Ramos (cell line): Measurements from ENCODE around the gene GALNT11.
"Not testable (repeated sequence)": the region's sequence is repeated elsewhere in the genome, so short reads cannot be mapped to it uniquely, and the experiment has no call there.

Source experiments
- in situ Hi-C: fragments of 300-500 bp; cut with MboI; formaldehyde crosslinking; loops from one replicate; pipeline ENCODE4 v1.14.3; 2022; ENCODE audit warnings: low sequenced_read_pairs; ENCODE audit not compliant: unreplicated experiment

GALNT11 gene

DNA sequence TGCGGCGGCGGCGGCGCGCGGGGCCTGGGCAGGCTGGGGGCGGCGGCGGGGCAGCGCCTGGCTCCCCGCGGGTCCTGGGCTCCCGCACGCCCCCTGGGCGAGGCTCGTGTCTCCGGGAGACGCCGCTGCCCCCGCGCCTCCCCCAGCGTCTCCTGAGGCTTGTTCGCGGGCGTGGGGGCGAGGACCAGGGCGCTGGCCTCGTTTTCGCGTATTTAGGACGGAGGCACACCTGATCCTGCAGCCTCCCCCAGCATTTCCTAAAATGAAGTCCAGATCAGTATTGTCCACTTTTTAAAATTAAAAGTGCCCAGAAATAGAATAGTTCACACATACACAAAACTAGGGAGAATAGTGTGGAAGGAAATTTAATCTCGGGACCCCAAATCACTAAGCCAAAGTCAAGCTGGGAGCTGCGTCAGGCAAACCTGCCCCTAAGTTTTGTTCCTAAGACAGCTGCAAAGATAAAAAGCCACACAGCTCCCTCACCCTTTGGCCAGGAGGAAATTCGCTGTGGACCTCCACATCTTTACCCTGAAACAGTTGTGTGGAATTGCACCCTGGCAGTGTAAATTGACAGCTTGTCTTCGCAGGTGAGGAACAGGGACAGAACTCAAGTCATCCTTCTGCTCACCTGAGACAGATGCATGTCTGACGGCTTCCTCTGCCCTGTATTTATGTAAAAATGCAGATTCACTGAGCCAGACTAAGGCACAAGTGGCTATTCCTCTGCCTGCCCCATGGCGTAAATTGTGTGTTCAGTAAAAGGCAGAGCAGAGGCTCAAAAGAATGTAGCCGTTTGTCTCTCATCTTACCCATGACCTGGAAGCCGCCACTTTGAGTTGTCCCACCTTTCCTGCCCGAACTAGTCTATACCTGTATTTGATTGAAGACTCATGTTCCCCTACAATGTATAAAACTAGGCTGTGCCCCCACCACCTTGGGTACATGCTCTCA is 740 bp downstream of the GALNT11 start:
- in situ Hi-C loops: no loop called here

DNA sequence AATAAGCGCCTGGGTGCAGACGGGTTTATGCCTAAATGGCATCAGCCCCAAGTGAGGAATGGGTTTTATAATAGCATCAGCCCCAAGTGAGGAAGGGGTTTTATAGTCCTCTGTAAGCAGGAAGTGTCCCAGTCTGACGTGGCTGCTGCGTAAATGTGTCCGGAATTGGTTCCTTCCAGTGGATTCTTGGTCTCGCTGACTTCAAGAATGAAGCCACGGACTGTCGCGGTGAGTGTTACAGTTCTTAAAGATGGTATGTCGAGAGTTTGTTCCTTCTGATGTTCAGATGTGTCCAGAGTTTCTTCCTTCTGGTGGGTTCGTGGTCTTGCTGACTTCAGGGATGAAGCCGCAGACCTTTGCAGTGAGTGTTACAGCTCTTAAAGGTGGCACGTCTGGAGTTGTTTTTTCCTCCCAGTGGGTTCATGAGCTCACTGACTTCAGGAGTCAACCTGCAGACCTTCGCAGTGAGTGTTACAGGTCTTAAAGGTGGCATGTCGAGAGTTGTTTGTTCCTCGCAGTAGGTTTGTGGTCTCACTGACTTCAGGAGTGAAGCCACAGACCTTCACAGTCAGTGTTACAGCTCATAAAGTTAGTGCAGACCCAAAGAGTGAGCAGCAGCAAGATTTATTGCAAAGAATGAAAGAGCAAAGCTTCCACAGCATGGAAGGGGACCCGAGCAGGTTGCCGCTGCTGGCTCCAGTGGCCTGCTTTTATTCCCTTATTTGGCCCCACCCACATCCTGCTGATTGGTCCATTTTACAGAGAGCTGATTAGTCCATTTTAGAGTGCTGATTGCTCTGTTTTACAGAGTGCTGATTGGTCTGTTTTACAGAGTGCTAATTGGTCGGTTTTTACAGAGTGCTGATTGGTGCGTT is 2.3 kb downstream of the GALNT11 start:
- in situ Hi-C loops: not testable (repeated sequence)

DNA sequence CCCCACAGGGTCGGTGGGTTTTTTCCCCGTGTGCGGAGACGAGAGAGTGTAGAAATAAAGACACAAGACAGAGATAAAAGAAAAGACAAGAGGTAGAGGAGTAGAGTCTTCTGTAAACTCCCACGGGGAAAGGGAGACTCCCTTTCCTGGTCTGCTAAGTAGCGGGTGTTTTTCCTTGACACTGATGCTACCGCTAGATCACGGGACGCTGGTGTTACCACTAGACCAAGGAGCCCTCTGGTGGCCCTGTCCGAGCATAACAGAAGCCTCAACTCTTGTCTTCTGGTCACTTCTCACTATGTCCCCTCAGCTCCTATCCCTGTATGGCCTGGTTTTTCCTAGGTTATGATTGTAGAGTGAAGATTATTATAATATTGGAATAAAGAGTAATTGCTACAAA is 4.6 kb downstream of the GALNT11 start:
- in situ Hi-C loops: not testable (repeated sequence)

DNA sequence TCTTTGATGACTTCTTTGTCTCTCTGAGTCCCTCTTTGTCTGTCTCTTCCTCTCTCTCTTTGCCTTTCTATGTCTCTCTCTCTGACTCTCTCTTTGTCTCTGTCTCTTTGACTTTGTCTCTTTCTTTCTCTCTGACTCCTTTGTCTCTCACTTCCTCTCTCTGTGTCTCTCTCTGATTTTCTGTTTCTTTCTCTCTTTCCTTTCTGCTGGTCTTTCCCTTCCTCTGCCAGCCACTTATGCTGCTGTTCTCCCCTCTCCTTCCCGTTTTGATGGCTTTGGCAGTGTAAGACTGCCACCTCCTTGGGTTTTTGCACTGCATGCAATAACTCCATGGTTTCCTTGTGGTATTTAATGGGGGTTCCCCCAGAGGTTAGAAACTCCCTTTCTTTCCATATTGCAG is 5.2 kb downstream of the GALNT11 start:
- in situ Hi-C loops: not testable (repeated sequence)

DNA sequence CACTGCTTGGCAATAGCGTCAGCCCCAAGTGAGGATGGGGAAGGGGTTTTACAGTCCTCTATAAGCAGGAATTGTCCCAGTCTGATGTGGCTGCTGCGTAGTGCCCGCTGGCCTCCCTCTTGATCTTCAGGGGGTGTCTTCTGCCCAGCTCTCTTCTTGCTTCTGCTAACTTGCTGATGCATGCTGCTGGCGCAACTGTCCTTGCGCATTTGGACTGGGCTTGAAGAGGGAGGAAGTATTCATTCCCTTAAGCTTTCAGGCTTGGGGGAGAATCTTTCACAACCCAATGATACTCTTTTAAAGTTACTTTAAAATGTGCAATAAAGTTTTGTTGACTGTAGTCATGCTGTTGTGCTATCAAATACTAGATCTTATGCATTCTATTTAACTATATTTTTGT is 10.3 kb downstream of the GALNT11 start:
- in situ Hi-C loops: no loop called here

DNA sequence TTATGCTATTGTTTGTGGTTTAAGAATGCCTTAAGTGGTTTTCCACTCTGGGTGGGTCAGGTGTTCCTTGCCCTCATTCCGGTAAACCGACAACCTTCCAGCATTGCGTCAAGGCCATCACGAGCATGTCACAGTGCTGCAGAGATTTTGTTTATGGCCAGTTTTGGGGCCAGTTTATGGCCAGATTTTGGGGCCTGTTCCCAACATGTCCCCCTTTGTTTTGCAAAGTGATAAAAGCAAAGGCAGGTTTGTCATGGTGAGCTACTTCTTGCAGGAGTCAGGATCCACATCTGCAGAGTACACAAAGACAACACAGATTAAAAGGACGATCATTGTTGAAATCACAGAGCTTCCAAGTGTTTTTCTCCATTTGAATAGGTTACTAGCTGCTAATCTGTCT is 12.9 kb downstream of the GALNT11 start:
- in situ Hi-C loops: not testable (repeated sequence)

DNA sequence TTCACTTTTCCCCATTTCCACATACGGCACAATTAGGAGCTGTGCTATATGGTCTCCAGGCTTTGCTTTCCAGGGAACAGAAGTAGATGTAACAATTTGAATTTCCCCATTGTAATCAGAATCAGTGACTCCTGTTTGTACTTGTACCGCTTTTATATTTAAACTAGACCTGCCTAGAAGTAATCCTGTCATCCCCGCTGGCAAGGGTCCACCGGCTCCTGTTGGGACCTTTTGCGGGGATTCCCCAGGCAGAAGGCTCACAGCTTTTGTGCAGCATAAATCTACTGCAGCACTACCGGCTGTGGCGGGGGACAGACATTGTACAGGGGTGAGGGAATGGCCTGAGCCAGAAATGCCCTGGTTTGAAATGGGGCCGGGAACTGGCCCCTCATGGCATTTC is 17.6 kb downstream of the GALNT11 start:
- in situ Hi-C loops: not testable (repeated sequence)

DNA sequence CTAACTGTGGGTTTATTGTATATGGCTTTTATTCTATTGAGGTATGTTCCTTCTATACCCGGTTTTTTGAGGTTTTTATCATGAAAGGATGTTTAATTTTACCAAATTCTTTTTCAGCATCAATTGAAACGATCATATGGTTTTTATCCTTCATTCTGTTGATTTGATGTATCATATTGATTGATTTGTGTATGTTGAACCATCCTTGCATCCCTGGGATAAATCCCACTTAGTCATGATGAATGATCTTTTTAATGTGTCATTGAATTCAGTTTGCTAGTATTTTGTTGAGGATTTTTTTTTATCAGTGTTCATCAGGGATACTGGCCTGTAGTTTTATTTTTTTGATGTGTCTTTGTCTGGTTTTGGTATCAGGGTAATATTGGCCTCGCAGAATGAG is 19.4 kb downstream of the GALNT11 start:
- in situ Hi-C loops: not testable (repeated sequence)

DNA sequence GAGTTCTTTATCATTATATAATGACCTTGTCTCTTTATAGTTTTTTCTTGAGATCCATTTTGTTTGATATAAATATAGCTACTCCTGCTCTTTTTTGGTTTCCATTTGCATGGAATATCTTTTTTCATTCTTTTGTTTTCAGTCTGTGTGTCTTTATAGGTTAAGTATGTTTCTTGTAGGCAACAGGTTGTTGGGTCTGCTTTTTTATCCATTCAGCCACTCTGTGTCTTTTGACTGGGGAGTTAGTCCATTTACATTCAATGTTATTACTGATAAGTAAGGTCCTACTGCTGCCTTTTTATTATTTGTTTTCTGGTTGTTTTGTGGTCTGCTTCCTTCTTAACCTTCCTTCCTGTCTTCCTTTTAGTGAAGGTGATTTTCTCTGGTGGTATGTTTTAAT is 21.1 kb downstream of the GALNT11 start:
- in situ Hi-C loops: no loop called here

DNA sequence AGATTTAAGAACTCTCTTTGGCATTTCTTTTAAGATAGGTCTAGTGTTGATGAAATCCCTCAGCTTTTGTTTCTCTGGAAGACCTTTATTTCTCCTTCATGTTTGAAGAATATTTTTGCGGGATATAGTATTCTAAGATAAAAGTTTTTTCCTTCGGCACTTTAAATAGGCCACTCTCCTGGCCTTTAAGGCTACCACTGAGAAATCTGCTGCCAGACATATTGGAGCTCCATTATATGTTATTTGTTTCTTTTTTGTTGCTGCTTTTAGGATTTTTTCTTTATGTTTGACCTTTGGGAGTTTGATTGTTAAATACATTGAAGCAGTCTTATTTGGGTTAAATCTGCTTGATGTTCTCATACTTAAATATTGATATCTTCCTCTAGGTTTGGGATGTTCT is 22.6 kb downstream of the GALNT11 start:
- in situ Hi-C loops: no loop called here

DNA sequence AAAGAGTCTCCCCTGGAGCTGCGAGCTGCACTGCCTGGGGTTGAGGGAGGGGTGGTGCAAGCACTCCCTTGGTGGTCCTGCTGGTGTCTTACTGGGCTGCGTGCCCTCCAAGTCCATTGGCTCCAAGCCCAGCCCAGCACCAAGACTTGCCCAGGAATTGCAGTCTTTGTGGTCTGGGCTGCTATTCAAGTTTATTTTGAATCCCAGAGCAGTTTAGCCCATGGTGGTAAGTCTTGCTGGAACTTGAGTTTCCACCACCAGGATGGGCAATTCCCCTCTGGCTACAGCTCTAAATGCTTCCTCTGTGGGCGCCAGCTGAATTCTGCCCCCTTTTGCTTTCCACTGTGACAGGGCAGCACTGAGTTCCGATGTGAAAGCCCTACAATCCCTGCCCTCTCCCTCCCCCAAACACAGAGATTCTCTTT is 25.1 kb downstream of the GALNT11 start:
- in situ Hi-C loops: no loop called here

DNA sequence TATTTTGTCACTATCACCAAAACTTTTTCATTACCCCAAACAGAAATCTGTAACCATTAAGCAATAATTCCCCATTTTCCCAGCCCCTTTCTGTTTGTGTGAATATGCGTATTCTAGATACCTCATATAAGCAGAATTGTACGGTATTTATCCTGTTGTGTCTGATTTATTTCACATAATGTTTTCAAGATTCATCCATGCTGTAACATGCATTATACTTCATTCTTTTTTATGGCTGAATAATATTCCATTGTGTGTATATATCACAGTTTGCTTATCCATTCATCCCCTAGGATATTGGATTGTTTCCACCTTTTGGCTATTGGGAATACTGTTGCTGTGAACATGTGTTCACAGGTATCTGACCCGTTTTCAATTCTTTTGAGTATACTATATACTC is 26.5 kb downstream of the GALNT11 start:
- in situ Hi-C loops: no loop called here

DNA sequence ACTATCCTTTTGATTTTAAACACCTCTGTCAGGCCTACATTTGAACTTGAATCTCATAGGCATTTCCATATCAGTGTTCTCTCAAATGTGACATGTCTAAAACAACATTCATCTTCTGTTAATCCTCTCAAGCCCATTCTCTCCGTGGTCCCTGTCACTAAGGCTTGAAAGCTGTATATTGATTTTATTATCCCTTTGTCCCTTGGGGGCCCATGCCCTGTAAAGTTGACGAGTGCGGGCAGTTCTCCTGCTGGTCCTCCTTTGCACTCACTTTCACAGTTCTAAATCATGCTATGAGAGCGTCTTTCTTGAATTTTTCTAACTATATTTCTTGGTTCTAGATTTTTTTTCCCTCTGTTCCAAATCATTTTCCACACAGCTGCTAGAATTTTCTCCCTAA is 27.3 kb downstream of the GALNT11 start:
- in situ Hi-C loops: no loop called here

DNA sequence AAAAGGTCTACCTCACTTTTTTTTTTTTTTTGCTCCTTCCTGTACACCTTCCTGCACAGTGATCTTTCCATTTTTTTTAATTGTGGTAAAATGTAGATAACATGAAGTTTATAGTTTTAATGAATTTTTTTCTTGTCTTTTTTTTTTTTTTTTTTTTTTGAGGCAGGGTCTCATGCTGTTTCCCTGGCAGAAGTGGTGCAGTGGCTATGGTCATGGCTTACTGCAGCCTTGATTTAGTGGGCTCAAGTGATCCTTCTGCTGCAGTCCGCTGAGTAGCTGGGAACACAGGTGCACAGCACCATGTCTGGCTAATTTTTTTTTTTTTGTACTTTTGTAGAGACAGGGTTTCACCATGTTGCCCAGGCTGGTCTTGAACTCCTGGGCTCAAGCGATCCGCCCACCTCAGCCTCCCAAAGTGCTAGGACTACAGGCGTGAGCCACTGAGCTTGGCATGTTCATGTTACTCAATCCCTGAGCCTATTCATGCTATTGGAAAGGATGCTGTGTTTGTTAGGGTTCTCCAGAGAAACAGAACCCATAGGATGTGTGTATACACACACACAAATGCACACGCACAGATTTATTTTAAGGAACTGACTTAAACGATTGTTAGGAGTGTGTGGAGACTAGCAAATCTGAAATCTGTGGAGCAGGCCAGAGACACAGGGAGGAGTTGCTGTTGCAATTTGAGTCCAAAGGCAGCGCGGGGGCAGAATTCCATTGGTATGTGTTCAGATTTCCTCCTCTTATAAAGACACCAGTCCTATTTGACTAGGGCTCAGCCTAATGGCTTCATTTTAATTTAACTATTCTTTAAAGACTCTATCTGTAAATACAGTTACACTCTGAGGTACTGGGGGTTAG is 29.1 kb downstream of the GALNT11 start:
- in situ Hi-C loops: no loop called here

DNA sequence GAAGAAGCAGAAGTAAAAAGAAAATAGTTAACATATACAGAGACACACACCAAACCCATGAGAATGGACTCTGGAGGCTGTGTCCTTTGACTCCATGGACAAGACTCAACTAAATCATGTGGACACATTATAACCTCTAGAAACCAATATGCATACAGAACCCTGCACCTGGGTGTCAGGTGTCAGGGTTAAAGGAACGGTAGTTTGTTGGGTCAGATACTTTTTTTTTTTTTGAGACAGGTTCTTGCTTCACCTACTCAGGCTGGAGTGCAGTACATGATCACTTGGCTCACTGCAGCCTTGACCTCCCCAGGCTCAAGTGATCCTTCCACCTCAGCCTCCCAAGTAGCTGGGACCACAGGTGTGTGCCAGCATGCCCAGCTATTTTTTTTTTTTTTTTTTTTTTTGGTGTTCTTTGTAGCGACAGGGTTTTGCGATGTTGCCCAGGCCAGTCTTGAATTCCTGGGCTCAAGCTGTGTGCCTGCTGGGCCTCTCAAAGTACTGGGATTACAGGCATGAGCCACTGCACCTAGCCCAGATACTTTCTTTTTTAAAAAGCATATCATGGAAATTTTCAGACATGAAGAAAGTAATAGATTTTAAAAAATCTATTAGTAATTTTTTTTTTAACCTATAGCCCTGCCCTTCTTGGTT is 31.3 kb downstream of the GALNT11 start:
- in situ Hi-C loops: no loop called here

DNA sequence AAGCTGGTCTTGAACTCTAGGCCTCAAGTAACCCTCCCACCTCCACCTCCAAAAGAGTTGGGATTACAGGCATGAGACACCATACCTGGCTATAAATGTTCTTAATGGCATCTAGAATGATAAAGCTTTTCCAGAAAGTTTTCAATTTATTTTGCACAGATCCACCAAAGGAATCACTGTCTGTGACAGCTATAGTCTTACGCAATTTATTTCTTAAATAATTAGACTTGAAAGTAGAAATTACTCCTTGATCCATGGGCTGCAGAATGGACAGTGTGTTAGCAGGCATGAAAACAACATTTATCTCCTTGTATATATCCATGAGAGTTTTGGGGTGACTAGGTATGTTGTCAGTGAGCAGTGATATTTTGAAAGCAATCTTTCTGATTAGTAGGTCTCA is 33.8 kb downstream of the GALNT11 start:
- in situ Hi-C loops: no loop called here

DNA sequence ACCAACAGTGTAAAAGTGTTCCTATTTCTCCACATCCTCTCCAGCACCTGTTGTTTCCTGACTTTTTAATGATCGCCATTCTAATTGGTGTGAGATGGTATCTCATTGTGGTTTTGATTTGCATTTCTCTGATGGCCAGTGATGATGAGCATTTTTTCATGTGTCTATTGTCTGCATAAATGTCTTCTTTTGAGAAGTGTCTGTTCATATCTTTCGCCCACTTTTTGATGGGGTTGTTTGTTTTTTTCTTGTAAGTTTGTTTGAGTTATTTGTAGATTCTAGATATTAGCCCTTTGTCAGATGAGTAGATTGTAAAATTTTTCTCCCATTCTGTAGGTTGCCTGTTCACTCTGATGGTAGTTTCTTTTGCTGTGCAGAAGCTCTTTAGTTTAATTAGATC is 35.6 kb downstream of the GALNT11 start:
- in situ Hi-C loops: not testable (repeated sequence)

DNA sequence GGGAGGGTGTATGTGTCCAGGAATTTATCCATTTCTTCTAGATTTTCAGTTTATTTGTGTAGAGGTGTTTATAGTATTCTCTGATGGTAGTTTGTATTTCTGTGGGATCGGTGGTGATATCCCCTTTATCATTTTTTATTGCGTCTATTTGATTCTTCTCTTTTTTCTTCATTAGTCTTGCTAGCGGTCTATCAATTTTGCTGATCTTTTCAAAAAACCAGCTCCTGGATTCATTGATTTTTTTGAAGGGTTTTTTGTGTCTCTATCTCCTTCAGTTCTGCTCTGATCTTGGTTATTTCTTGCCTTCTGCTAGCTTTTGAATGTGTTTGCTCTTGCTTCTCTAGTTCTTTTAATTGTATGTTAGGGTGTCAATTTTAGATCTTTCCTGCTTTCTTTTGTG is 37.7 kb downstream of the GALNT11 start:
- in situ Hi-C loops: not testable (repeated sequence)

DNA sequence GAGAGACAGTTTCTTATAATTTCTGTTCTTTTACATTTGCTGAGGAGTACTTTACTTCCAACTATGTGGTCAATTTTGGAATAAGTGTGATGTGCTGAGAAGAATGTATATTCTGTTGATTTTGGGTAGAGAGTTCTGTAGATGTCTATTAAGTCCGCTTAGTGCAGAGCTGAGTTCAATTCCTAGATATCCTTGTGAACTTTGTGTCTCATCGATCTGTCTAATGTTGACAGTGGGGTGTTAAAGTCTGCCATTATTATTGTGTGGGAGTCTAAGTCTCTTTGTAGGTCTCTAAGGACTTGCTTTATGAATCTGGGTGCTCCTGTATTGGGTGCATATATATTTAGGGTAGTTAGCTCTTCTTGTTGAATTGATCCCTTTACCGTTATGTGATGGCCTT is 38.3 kb downstream of the GALNT11 start:
- in situ Hi-C loops: not testable (repeated sequence)
